GM13977 (cell line): Measurements from ENCODE around the gene GALNT13.

ENCODE experiments used
- DNase-seq: peaks from one replicate; pipeline ENCODE4 v3.0.0; 2012; ENCODE audit warnings: low spot score
- in situ Hi-C: fragments of 300-500 bp; cut with MboI; formaldehyde crosslinking; loops from one replicate; pipeline ENCODE4 v1.12.0; 2022; ENCODE audit warnings: low sequenced_read_pairs, low pct_unique_long_range_greater_than_20kb, mixed read lengths, inconsistent platforms; ENCODE audit not compliant: unreplicated experiment
- TF ChIP-seq, protein P1 (sequence below): IDR thresholded peaks from 2 replicates; pipeline ENCODE4 v1.5.1; 2012; ENCODE audit warnings: mild to moderate bottlenecking, control low read depth; ENCODE audit not compliant: insufficient read depth; ENCODE audit errors: extremely low read depth, missing control alignments

GALNT13 gene

DNA sequence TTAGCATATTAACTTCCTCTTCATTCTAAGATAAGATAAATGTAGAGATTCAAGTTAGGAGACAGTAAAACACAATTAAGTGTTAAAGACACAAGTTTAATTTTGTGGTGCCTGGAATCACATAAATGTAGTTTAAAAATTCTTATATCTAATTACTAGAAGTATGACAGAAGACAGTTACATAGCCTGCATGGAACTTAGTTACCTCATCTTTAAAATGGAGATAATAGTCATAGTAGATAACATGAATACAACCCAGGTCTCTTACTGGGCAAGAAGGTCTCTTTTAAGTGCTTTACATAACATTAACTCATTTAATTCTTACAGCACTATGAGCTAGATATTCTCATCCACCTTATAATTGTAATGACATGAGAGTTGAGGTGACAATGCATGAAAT, 15.1 kb downstream of the GALNT13 start:
- TF ChIP-seq, protein P1, sequence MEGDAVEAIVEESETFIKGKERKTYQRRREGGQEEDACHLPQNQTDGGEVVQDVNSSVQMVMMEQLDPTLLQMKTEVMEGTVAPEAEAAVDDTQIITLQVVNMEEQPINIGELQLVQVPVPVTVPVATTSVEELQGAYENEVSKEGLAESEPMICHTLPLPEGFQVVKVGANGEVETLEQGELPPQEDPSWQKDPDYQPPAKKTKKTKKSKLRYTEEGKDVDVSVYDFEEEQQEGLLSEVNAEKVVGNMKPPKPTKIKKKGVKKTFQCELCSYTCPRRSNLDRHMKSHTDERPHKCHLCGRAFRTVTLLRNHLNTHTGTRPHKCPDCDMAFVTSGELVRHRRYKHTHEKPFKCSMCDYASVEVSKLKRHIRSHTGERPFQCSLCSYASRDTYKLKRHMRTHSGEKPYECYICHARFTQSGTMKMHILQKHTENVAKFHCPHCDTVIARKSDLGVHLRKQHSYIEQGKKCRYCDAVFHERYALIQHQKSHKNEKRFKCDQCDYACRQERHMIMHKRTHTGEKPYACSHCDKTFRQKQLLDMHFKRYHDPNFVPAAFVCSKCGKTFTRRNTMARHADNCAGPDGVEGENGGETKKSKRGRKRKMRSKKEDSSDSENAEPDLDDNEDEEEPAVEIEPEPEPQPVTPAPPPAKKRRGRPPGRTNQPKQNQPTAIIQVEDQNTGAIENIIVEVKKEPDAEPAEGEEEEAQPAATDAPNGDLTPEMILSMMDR = no peak
- in situ Hi-C loops = no loop called here
- no peak for DNase-seq

DNA sequence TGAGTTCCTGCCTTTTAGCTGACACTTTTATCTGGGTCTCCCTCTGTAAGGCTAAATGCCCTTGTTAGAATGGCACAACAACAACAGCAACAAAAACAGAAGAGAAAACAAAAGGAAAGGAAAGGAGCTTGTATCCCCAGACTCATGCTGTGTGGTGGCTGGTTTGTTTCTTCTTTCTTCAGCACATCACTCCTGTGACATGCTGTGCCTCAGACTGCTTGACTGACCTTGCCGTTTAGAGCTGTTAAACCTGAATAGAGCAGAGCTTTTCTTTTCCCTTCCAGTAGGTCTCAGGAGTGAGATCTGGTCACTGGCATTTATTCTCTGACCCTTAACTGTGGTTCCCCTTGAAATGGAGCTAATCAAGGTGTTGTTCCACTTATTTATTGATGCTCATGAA, 18.9 kb downstream of the GALNT13 start:
- in situ Hi-C loops = no loop called here
- no peak for DNase-seq
- TF ChIP-seq, protein P1 = no peak

DNA sequence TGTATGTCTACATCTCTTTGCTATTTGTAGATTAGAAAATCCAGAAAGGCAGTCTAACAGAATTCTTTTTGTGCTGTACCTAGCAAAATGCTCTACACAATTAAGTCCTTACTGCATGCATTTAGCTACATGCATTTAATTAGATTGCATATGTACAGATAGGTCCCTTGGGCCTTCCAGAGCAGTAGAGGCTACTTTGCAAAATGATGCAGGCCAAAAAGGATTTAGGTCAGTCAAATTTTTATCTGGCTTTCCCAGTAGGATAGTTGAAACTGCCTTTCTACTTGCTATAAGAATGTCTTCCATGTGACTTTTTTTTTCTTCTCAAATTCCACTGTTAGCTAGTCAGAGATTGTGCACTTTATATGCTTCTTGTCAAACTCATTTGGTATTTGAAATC, 19.3 kb downstream of the GALNT13 start:
- DNase-seq = no peak
- in situ Hi-C loops = no loop called here
- TF ChIP-seq, protein P1 = no peak

DNA sequence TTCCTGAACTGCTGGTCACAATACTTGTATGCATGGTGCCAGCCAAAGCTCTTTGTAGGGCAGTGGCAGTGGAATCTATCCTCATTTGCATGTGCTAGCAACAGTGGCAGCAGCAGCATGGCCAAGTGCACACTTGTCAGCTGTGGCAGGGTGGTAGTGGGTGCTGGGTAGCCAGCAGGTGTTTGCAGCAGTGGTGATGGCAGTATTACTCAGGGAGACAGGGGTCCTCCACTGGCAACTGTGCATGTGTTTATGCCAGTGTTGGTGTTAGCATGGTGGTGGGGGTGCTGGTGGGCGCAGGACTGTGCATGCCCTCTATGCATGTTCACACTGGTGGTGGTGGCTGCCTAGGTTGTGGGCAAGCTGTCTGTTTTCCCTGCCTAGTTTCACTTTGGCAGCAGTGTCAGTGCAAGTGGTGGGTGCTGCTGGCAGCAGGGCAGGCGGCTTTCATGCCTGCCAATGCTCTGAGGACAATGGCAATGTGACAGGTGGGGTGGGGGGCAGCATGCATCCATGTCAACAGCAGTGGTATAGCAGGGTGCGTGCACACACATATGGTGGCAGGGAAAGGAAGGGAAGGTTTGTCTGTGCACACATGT, 41.2 kb downstream of the GALNT13 start:
- in situ Hi-C loops = no loop called here
- TF ChIP-seq, protein P1 = no peak
- DNase-seq = no peak

DNA sequence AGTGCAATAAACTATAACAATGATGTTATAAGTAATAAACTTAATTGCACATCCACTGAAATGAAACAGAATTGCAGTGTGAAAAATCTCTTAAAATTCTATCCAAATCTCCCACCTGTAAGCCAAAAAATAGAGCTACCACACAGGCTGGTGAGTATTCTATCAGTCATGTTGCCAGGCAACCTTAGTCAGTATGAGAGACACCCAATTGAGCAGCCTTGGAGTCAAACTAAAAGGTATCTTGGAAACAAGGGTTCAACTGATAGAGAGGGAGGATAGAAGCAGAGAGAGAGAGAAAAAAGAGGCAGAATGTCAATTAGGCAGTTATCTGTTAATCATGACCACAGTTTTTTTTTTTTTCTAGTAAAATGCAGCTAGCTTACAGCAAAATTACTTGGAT, 45.8 kb downstream of the GALNT13 start:
- in situ Hi-C loops = no loop called here
- no peak for DNase-seq
- TF ChIP-seq, protein P1 = no peak

DNA sequence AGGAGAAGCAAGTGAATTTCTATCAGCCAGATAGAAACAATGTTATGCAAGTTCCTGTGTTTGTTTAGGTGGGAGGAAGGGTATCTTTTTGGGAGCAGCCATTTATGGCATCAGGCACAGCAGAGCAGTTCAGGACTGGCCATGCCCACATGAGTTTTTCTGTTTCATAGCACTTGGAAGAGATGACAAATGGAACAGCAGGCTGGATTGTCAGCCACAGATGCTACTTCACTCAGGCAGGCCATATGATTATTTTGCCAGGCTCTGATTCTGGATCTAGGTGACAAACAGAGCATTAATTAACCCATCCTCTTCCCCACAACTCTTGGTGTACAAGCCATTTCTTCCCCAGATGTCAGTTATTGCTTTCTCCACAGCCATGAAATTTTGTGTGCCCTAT, 63.8 kb downstream of the GALNT13 start:
- DNase-seq = no peak

More for the DNA sequence above, 63.8 kb downstream of the GALNT13 start:
- TF ChIP-seq, protein P1 = no peak
- in situ Hi-C loops = no loop called here
